ENCODE measurements around the gene ECI1.

The ECI1 gene

DNA sequence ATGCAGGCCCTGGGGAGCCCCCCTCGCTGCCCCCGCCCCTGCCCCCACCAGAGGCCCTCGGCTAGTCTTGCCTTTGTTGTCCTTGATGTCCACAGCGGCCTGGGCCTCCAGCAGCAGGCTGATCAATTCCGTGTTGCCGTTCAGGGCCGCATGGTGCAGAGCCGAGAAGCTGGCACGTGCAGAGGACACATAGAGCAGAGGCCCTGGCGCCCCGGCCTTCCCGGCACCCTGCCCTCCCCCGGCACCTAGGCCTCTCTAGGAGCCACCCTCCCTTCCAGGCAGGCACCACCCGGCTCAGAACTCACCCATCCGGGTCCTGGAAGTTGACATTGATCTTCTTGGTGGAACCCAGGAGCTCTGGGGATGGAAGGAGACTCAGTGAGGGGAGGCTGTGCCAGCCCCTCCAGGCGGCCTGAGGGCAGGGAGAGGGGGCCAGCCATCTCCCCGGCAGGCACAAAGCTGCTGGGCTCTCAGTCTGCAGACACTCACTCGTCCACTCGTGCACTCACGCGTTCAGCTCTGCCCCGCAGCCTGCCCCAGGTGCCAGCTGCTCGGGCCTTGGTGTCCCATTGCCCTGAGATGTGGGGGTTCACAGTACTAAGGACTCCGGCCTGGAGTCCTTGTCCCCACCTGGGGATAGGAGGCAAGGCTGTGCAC is 61.3 kb downstream of the ECI1 start:
- Histone ChIP-seq H3K36me3 (replicated peaks; ENCODE audit: low read depth, low read length) (no peaks in the 10 kb centered on the region), H3K9ac (ENCODE audit: low read length) (no peak overlapping the region), H3K27ac (ENCODE audit: low read length) (no peak overlapping the region), H2AFZ (ENCODE audit: low read depth, low read length) (peak overlapping the region; percentile 46; the same call in 1 of the 2 replicates), H3K9me3 (ENCODE audit: insufficient read depth, low read length) (no peaks in the 10 kb centered on the region), H3K4me2 (ENCODE audit: low read length) (no peak overlapping the region), H3K4me1 (ENCODE audit: low read length) (peaks cover 3% of the 10 kb centered on the region; the same call in 1 of the 2 replicates), H4K20me1 (ENCODE audit: insufficient read depth, low read length) (no peaks in the 10 kb centered on the region), H3K79me2 (ENCODE audit: low read length) (no peaks in the 10 kb centered on the region), H3K4me3 (ENCODE audit: low read length) (no peak overlapping the region), H3K27me3 (ENCODE audit: low read depth, low read length) (peaks cover 12% of the 10 kb centered on the region)
- TF ChIP-seq EZH2phosphoT487 (IDR thresholded peaks at IDR 0.05; ENCODE audit: low read depth) = no peak
- TF ChIP-seq, protein P1, sequence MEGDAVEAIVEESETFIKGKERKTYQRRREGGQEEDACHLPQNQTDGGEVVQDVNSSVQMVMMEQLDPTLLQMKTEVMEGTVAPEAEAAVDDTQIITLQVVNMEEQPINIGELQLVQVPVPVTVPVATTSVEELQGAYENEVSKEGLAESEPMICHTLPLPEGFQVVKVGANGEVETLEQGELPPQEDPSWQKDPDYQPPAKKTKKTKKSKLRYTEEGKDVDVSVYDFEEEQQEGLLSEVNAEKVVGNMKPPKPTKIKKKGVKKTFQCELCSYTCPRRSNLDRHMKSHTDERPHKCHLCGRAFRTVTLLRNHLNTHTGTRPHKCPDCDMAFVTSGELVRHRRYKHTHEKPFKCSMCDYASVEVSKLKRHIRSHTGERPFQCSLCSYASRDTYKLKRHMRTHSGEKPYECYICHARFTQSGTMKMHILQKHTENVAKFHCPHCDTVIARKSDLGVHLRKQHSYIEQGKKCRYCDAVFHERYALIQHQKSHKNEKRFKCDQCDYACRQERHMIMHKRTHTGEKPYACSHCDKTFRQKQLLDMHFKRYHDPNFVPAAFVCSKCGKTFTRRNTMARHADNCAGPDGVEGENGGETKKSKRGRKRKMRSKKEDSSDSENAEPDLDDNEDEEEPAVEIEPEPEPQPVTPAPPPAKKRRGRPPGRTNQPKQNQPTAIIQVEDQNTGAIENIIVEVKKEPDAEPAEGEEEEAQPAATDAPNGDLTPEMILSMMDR (IDR thresholded peaks at IDR 0.05; ENCODE audit: low read depth, low read length) = no peak

Measured in OCI-LY3 (cell line).